ENCODE measurements around the gene RADIL. TPM values are rescaled to one million over a fixed set of nuclear protein-coding genes. Genes with fewer than 3 reads are reported as not detected.
"Not testable (repeated sequence)": the region's sequence is repeated elsewhere in the genome, so short reads cannot be mapped to it uniquely, and the experiment has no call there.

RADIL gene
- polyA plus RNA-seq, 3 donors = not detected

DNA sequence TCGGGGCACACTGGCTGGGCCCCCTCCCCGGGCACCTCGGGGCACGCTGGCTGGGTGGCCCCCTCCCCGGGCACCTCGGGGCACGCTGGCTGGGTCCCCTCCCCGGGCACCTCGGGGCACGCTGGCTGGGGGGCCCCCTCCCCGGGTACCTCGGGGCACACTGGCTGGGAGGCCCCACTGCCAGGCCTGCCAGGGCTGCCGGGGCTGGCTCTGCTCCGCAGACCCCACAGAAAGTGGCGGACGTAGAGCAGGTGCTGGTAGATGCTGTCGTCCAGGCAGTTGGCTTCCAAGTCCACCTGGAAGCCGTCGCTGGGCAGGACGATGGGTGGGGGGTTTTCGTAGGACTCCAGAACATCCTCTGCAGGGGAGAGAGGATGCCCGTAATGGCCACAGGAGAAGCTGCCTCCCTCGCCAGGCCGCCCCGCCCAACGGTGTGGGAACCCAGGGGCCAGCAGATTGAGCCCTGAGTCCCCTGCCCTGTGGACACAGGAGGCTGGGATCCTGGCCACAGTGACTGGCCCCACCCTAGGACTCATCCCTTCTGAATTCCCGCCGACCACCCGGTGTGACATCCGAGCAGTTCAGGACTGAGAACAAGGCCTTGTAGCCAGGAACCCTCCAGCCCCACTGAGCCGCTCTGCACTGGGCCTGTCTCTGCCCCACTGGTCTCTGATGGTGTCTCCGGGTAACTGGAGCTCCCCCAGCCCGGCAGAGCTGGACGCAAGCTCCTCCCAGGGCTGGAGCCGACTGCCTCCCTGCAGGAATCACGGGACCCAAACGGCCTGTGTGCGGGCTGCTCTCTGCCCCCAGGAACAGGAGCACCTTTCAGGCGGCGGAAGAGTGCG lies 79.9 kb downstream of the RADIL start:
- TF ChIP-seq CTCF (IDR thresholded peaks at IDR 0.05) = no peak
- no peak for DNase-seq
- no peak overlapping the region for H3K9ac ChIP-seq (ENCODE audit: insufficient read depth, low read length, poor library complexity, severe bottlenecking)
- no peak overlapping the region for H3K4me3 ChIP-seq (replicated peaks in 1 of 3; ENCODE audit: low read depth in 2 of 3, low read length in 3 of 3)
- WGBS (ENCODE audit: insufficient coverage) = 95% methylated on average over 38 of the region's 41 CpGs
- H2AFZ ChIP-seq (ENCODE audit: insufficient read depth, low read depth, low read length, poor library complexity, severe bottlenecking) = no peak overlapping the region
- no peaks in the 10 kb centered on the region for H3K9me3 ChIP-seq (replicated peaks in 1 of 2; ENCODE audit: control insufficient read depth in 1 of 2, insufficient read depth in 1 of 2, low read length in 2 of 2)
- no peak overlapping the region for H3K4me3 Mint-ChIP-seq
- H3K9me3 Mint-ChIP-seq = peaks cover 0 to 2% (median 0%) of the 10 kb centered on the region in 7 donors
- intact Hi-C loops (cut with micrococcal nuclease) = no loop called here
- H3K27ac ChIP-seq (ENCODE audit: low read depth in 1 of 2, low read length in 2 of 2) = no peak overlapping the region
- H4K20me1 ChIP-seq (ENCODE audit: insufficient read depth, low read length) = no peaks in the 10 kb centered on the region
- H3K79me2 ChIP-seq (ENCODE audit: insufficient read depth, low read length) = no peaks in the 10 kb centered on the region
- peaks cover 23 to 29% (median 24%) of the 10 kb centered on the region in 3 donors for H3K27me3 Mint-ChIP-seq (ENCODE audit: low read depth in 3 of 3)
- no peaks in the 10 kb centered on the region for H3K36me3 Mint-ChIP-seq
- no peaks in the 10 kb centered on the region for H3K4me1 ChIP-seq (ENCODE audit: control insufficient read depth in 1 of 2, insufficient read depth in 2 of 2, low read length in 2 of 2)
- H3K36me3 ChIP-seq (replicated peaks in 1 of 2; ENCODE audit: control insufficient read depth in 1 of 2, insufficient read depth in 2 of 2, low read length in 2 of 2) = no peaks in the 10 kb centered on the region
- no peak overlapping the region for H3K4me2 ChIP-seq (replicated peaks; ENCODE audit: extremely low read depth, low read length, poor library complexity, severe bottlenecking)
- H3K4me1 Mint-ChIP-seq = no peaks in the 10 kb centered on the region
- no peak overlapping the region for H3K27ac Mint-ChIP-seq
- peaks cover 0 to 16% of the 10 kb centered on the region in 2 donors for H3K27me3 ChIP-seq (ENCODE audit: control insufficient read depth in 2 of 2, insufficient read depth in 2 of 2, low read length in 2 of 2)

GRCh38 chr7:4802577-4802976 lies 80.9 kb downstream of the RADIL start:
- H3K4me3 Mint-ChIP-seq; H3K4me1 Mint-ChIP-seq; H3K9ac ChIP-seq (ENCODE audit: insufficient read depth, low read length, poor library complexity, severe bottlenecking); intact Hi-C loops (cut with micrococcal nuclease); H3K36me3 Mint-ChIP-seq; H3K79me2 ChIP-seq (ENCODE audit: insufficient read depth, low read length); H4K20me1 ChIP-seq (ENCODE audit: insufficient read depth, low read length); DNase-seq; H3K36me3 ChIP-seq (replicated peaks in 1 of 2; ENCODE audit: control insufficient read depth in 1 of 2, insufficient read depth in 2 of 2, low read length in 2 of 2); H3K27me3 ChIP-seq (ENCODE audit: control insufficient read depth in 2 of 2, insufficient read depth in 2 of 2, low read length in 2 of 2); H3K4me1 ChIP-seq (ENCODE audit: control insufficient read depth in 1 of 2, insufficient read depth in 2 of 2, low read length in 2 of 2); H3K27ac ChIP-seq (ENCODE audit: low read depth in 1 of 2, low read length in 2 of 2); H3K9me3 Mint-ChIP-seq; H3K9me3 ChIP-seq (replicated peaks in 1 of 2; ENCODE audit: control insufficient read depth in 1 of 2, insufficient read depth in 1 of 2, low read length in 2 of 2); H2AFZ ChIP-seq (ENCODE audit: insufficient read depth, low read depth, low read length, poor library complexity, severe bottlenecking); H3K27ac Mint-ChIP-seq; H3K4me3 ChIP-seq (replicated peaks in 1 of 3; ENCODE audit: low read depth in 2 of 3, low read length in 3 of 3); H3K4me2 ChIP-seq (replicated peaks; ENCODE audit: extremely low read depth, low read length, poor library complexity, severe bottlenecking): not testable (repeated sequence)
- H3K27me3 Mint-ChIP-seq (ENCODE audit: low read depth in 3 of 3) = peaks cover 12 to 19% (median 14%) of the 10 kb centered on the region in 3 donors
- WGBS (ENCODE audit: insufficient coverage) = 93% methylated on average over 19 of the region's 23 CpGs
